ENCODE measurements around the gene KPRP.

Gene KPRP

DNA sequence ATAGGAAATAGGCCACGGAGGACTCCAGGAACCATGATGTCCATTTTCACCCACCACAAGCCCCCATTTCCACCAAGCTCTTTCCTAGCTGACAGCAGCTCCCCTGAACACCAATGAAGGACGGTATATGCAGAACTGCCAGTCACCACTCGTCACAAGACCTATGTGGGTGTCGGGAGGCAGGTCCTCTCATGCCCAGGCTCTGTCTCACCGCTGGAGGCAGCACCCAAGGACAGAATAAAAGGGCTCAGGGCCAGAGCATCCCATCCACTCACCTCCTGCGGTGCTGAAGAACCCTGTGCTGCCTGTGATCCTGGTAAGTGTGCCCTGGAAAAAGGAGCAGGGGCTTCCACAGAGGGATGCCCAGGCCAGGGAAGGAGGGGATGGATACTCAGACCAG, 17.1 kb downstream of the KPRP start, which contains the start of gene LCE1F:
Gene LCE1F, plus strand, starts transcription at position 266 of the 400 bp plus-strand sequence. CDS start 1,232 bp downstream, outside the sequence.
- H3K27ac ChIP-seq (ENCODE audit: low read length), result no peak within 1 kb of the TSS
- no peak within 1 kb of the TSS for H3K9ac ChIP-seq (ENCODE audit: low read length in 2 of 2)
- no peak within 1 kb of the TSS for H3K4me3 ChIP-seq (ENCODE audit: low read length in 2 of 2)
- H3K36me3 ChIP-seq (ENCODE audit: control insufficient read depth in 2 of 2, insufficient read depth in 2 of 2, low read length in 2 of 2), result no peaks in the 10 kb centered on the region
- no peaks in the 10 kb centered on the region for H3K9me3 ChIP-seq (ENCODE audit: control insufficient read depth in 2 of 2, low read length in 2 of 2)
- H3K4me1 ChIP-seq (ENCODE audit: control insufficient read depth, insufficient read depth, low read length), result no peaks in the 10 kb centered on the region
- H3K27me3 ChIP-seq (ENCODE audit: control insufficient read depth in 1 of 2, insufficient read depth in 2 of 2, low read length in 2 of 2), result no peaks in the 10 kb centered on the region

DNA sequence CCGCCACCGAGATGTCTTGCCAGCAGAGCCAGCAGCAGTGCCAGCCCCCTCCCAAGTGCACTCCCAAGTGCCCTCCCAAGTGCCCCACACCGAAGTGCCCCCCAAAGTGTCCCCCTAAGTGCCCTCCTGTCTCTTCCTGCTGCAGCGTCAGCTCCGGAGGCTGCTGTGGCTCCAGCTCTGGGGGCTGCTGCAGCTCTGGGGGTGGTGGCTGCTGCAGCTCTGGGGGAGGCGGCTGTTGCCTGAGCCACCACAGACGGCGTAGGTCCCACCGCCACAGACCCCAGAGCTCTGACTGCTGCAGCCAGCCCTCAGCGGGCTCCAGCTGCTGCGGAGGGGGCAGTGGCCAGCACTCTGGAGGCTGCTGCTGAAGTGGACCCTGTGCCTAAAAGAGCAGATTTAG, 18.5 kb downstream of the KPRP start:
- no peaks in the 10 kb centered on the region for H3K9me3 ChIP-seq (ENCODE audit: control insufficient read depth in 2 of 2, low read length in 2 of 2)
- H3K4me1 ChIP-seq (ENCODE audit: control insufficient read depth, insufficient read depth, low read length), result no peaks in the 10 kb centered on the region
- no peak overlapping the region for H3K4me3 ChIP-seq (ENCODE audit: low read length in 2 of 2)
- no peaks in the 10 kb centered on the region for H3K27me3 ChIP-seq (ENCODE audit: control insufficient read depth in 1 of 2, insufficient read depth in 2 of 2, low read length in 2 of 2)
- H3K27ac ChIP-seq (ENCODE audit: low read length), result no peak overlapping the region
- no peak overlapping the region for H3K9ac ChIP-seq (ENCODE audit: low read length in 2 of 2)
- H3K36me3 ChIP-seq (ENCODE audit: control insufficient read depth in 2 of 2, insufficient read depth in 2 of 2, low read length in 2 of 2), result no peaks in the 10 kb centered on the region

DNA sequence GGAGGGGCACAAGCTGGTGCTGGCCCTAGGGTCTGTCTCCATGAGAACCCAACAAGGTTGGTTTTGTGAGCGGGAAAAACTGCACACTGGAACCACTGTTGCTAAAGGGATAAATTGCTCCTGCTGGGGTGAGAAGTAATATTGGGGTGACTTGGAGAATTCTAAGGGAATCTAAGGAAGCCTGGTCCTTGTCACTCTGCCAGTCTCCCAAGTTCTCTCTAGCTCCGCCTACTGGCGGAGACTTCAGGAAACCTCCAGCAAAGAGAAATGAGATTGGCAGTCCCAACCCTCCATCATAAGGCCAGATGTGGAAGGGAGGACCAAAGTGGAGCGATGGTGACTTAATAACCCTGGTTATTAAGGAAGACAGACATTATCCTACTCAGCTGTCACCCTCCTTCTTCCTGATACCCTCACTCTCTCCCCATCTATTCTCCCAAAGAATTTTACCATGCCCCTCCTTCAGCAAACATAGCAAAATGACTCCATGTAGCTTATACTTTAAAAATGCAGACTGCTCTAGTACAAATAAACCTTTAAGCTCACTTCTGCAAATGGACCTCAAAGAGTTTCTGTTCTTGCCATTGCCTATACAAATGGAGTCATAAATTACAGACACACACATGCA, 19.8 kb downstream of the KPRP start:
- H3K27ac ChIP-seq (ENCODE audit: low read length), result no peak overlapping the region
- H3K9ac ChIP-seq (ENCODE audit: low read length in 2 of 2), result no peak overlapping the region
- H3K4me3 ChIP-seq (ENCODE audit: low read length in 2 of 2), result no peak overlapping the region
- no peaks in the 10 kb centered on the region for H3K27me3 ChIP-seq (ENCODE audit: control insufficient read depth in 1 of 2, insufficient read depth in 2 of 2, low read length in 2 of 2)
- H3K36me3 ChIP-seq (ENCODE audit: control insufficient read depth in 2 of 2, insufficient read depth in 2 of 2, low read length in 2 of 2), result no peaks in the 10 kb centered on the region
- H3K9me3 ChIP-seq (ENCODE audit: control insufficient read depth in 2 of 2, low read length in 2 of 2), result no peaks in the 10 kb centered on the region
- H3K4me1 ChIP-seq (ENCODE audit: control insufficient read depth, insufficient read depth, low read length), result no peaks in the 10 kb centered on the region

DNA sequence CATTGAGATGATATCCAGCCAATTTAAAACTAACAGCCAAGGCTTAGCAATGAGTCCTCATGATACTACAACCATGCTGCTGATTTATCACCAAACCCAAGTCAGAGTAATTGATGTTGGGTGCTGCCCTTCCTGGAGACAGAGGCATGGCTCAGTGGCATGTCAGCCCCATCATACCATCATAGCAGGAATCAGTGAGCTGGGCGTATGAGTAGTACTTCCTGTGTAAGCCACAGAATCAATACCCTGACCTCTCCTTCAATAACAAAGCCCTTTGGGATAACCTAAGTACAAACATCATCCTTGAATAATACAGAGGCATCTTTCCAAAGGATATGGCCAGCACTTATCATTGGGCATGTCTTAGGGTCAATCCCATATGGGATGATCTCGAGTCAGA, 25.3 kb downstream of the KPRP start:
- no peak overlapping the region for H3K9ac ChIP-seq (ENCODE audit: low read length in 2 of 2)
- H3K27me3 ChIP-seq (ENCODE audit: control insufficient read depth in 1 of 2, insufficient read depth in 2 of 2, low read length in 2 of 2), result no peaks in the 10 kb centered on the region
- H3K4me1 ChIP-seq (ENCODE audit: control insufficient read depth, insufficient read depth, low read length), result no peaks in the 10 kb centered on the region
- no peak overlapping the region for H3K27ac ChIP-seq (ENCODE audit: low read length)
- no peak overlapping the region for H3K4me3 ChIP-seq (ENCODE audit: low read length in 2 of 2)
- H3K36me3 ChIP-seq (ENCODE audit: control insufficient read depth in 2 of 2, insufficient read depth in 2 of 2, low read length in 2 of 2), result no peaks in the 10 kb centered on the region
- H3K9me3 ChIP-seq (ENCODE audit: control insufficient read depth in 2 of 2, low read length in 2 of 2), result no peaks in the 10 kb centered on the region

DNA sequence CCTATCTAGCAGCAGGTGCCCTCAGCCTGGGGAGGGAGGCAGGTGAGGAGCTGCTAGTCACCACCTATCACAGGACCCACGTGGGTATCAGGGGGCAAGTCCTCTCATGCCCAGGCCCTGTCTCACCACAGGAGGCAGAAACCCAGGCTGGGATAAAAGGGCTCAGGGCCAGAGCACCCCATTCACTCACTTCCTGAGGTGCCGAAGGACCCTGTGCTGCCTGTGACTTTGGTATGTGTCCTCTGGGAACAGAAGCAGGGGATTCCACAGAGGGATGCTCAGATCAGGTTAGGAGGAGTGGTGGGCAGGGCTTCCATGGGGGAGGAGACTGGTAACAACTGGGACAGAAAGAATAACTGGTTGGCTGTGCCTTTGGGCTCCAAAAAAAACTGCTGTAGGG, 28.3 kb downstream of the KPRP start, which contains the start of gene LCE1E:
Gene LCE1E, plus strand, starts transcription at position 181 of the 400 bp plus-strand sequence. CDS start 1,043 bp downstream, outside the sequence.
- Histone ChIP-seq H3K36me3 (ENCODE audit: control insufficient read depth in 2 of 2, insufficient read depth in 2 of 2, low read length in 2 of 2) (no peaks in the 10 kb centered on the region), H3K4me3 (ENCODE audit: low read length in 2 of 2) (no peak within 1 kb of the TSS), H3K9me3 (ENCODE audit: control insufficient read depth in 2 of 2, low read length in 2 of 2) (no peaks in the 10 kb centered on the region), H3K4me1 (ENCODE audit: control insufficient read depth, insufficient read depth, low read length) (no peaks in the 10 kb centered on the region), H3K27ac (ENCODE audit: low read length) (no peak within 1 kb of the TSS), H3K9ac (ENCODE audit: low read length in 2 of 2) (no peak within 1 kb of the TSS), H3K27me3 (ENCODE audit: control insufficient read depth in 1 of 2, insufficient read depth in 2 of 2, low read length in 2 of 2) (no peaks in the 10 kb centered on the region)

DNA sequence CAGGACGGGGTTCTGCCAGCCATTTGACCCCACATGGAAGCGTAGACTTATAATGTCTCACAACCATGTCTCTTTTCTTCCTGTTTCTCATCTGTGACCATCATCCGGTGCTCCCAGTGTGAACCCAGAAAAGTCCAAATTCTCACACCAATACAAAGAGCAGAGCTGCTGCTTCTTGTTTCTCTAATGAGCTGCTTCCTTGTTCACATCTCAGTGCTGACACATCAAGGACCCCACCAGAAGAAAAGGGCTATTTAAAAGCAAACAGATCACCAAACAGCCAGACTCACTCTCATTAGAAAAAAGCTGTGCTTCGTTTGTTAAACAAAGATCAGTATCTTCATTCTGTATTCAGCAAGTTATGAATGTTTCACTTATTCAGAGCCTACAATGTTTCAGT, 37.9 kb downstream of the KPRP start:
- H3K9me3 ChIP-seq (ENCODE audit: control insufficient read depth in 2 of 2, low read length in 2 of 2), result no peaks in the 10 kb centered on the region
- no peaks in the 10 kb centered on the region for H3K4me1 ChIP-seq (ENCODE audit: control insufficient read depth, insufficient read depth, low read length)
- H3K4me3 ChIP-seq (ENCODE audit: low read length in 2 of 2), result no peak overlapping the region
- H3K9ac ChIP-seq (ENCODE audit: low read length in 2 of 2), result no peak overlapping the region
- H3K27me3 ChIP-seq (ENCODE audit: control insufficient read depth in 1 of 2, insufficient read depth in 2 of 2, low read length in 2 of 2), result no peaks in the 10 kb centered on the region
- no peak overlapping the region for H3K27ac ChIP-seq (ENCODE audit: low read length)
- no peaks in the 10 kb centered on the region for H3K36me3 ChIP-seq (ENCODE audit: control insufficient read depth in 2 of 2, insufficient read depth in 2 of 2, low read length in 2 of 2)

DNA sequence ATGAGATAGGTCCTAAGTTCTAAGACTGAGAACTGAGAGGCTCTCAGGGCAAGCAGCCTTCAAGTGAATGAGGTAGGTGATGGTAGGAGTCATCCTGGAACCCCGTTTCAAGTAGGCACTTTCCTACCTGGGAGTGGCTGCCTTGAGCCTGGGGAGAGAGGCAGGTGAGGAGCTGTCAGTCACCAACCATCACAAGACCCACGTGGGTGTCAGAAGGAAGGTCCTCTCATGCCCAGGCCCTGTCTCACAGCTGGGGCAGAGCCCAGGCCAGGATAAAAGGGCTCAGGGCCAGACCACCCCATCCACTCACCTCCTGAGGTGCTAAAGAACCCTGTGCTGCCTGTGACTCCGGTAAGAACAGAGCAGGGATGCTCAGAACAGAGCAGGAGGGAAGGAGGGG, 38.6 kb downstream of the KPRP start, which contains the start of gene LCE1D:
Gene LCE1D, plus strand, starts transcription at position 301 of the 400 bp plus-strand sequence. CDS start 1,074 bp downstream, outside the sequence.
- Histone ChIP-seq H3K9me3 (ENCODE audit: control insufficient read depth in 2 of 2, low read length in 2 of 2) (no peaks in the 10 kb centered on the region), H3K9ac (ENCODE audit: low read length in 2 of 2) (no peak within 1 kb of the TSS), H3K27me3 (ENCODE audit: control insufficient read depth in 1 of 2, insufficient read depth in 2 of 2, low read length in 2 of 2) (no peaks in the 10 kb centered on the region)

DNA sequence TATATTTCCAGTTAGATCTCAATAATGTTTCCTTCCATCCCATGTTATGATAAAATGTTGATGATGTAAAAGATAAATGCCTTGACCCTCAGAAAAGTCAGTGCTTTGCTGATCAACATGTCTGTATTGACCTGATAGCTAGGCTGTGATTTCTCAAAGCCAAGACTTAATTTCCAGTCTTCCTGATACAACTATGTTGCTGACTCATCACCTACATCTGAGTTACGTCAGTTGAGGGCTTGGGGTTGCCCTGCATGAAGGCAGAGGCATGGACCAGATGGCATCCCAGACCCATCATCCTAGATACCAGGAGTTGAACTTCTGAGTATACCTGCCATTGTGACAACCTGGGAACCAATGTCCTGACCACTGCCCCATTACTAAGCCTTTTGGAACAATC, 43.5 kb downstream of the KPRP start:
- Histone ChIP-seq H3K9me3 (ENCODE audit: control insufficient read depth in 2 of 2, low read length in 2 of 2) (no peaks in the 10 kb centered on the region), H3K4me3 (ENCODE audit: low read length in 2 of 2) (no peak overlapping the region), H3K27ac (ENCODE audit: low read length) (no peak overlapping the region), H3K36me3 (ENCODE audit: control insufficient read depth in 2 of 2, insufficient read depth in 2 of 2, low read length in 2 of 2) (no peaks in the 10 kb centered on the region), H3K9ac (ENCODE audit: low read length in 2 of 2) (no peak overlapping the region), H3K4me1 (ENCODE audit: control insufficient read depth, insufficient read depth, low read length) (no peaks in the 10 kb centered on the region), H3K27me3 (ENCODE audit: control insufficient read depth in 1 of 2, insufficient read depth in 2 of 2, low read length in 2 of 2) (no peaks in the 10 kb centered on the region)

More for the DNA sequence above, 38.6 kb downstream of the KPRP start, which contains the start of gene LCE1D:
- H3K4me1 ChIP-seq (ENCODE audit: control insufficient read depth, insufficient read depth, low read length), result no peaks in the 10 kb centered on the region
- H3K27ac ChIP-seq (ENCODE audit: low read length), result no peak within 1 kb of the TSS
- no peak within 1 kb of the TSS for H3K4me3 ChIP-seq (ENCODE audit: low read length in 2 of 2)
- H3K36me3 ChIP-seq (ENCODE audit: control insufficient read depth in 2 of 2, insufficient read depth in 2 of 2, low read length in 2 of 2), result no peaks in the 10 kb centered on the region

DNA sequence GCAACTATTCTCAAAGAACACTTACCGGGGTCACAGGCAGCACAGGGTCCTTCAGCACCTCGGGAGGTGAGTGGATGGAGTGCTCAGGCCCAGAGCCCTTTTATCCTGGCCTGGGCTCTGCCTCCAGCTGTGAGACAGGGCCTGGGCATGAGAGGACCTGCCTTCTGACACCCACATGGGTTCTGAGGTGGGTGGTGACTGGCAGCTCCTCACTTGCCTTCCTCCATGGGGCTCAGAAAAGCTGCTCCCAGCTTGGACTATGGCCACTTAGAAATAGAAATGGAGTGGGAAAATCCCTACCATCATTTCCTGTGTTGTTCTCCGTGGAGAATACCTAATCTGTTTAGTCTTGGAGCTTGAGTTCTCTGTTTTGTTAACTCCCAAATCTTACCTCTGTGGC, 48.8 kb downstream of the KPRP start, which contains the start of gene LCE1C:
Gene LCE1C, minus strand, starts transcription at position 76 of the 400 bp plus-strand sequence. CDS start 1,173 bp downstream, outside the sequence.
- no peaks in the 10 kb centered on the region for H3K27me3 ChIP-seq (ENCODE audit: control insufficient read depth in 1 of 2, insufficient read depth in 2 of 2, low read length in 2 of 2)
- H3K4me3 ChIP-seq (ENCODE audit: low read length in 2 of 2), result no peak within 1 kb of the TSS
- no peaks in the 10 kb centered on the region for H3K9me3 ChIP-seq (ENCODE audit: control insufficient read depth in 2 of 2, low read length in 2 of 2)
- H3K4me1 ChIP-seq (ENCODE audit: control insufficient read depth, insufficient read depth, low read length), result no peaks in the 10 kb centered on the region
- no peak within 1 kb of the TSS for H3K9ac ChIP-seq (ENCODE audit: low read length in 2 of 2)
- H3K36me3 ChIP-seq (ENCODE audit: control insufficient read depth in 2 of 2, insufficient read depth in 2 of 2, low read length in 2 of 2), result no peaks in the 10 kb centered on the region
- H3K27ac ChIP-seq (ENCODE audit: low read length), result no peak within 1 kb of the TSS

DNA sequence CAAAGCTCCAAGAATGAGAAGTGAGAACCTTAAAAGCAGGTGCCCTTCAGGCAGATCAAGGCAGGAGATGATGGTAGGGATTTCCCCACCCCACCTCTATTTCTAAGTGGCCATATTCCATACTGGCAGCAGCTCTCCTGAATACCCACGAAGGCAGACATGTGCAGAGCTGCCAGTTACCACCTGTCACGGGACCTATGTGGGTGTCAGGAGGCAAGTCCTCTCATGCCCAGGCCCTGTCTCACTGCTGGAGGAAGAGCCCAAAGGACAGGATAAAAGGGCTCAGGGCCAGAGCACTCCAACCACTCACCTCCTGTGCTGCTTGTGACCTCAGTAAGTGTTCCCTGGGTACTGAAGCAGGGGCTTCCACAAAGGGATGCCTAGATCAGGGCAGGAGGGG, 53.2 kb downstream of the KPRP start:
- no peaks in the 10 kb centered on the region for H3K4me1 ChIP-seq (ENCODE audit: control insufficient read depth, insufficient read depth, low read length)
- H3K9me3 ChIP-seq (ENCODE audit: control insufficient read depth in 2 of 2, low read length in 2 of 2), result no peaks in the 10 kb centered on the region
- H3K9ac ChIP-seq (ENCODE audit: low read length in 2 of 2), result no peak overlapping the region
- H3K27me3 ChIP-seq (ENCODE audit: control insufficient read depth in 1 of 2, insufficient read depth in 2 of 2, low read length in 2 of 2), result no peaks in the 10 kb centered on the region
- H3K4me3 ChIP-seq (ENCODE audit: low read length in 2 of 2), result no peak overlapping the region
- H3K27ac ChIP-seq (ENCODE audit: low read length), result no peak overlapping the region
- no peaks in the 10 kb centered on the region for H3K36me3 ChIP-seq (ENCODE audit: control insufficient read depth in 2 of 2, insufficient read depth in 2 of 2, low read length in 2 of 2)

Data from stomach smooth muscle (tissue), 2 donors.